ENCODE results near the gene EXOC8.

Gene EXOC8

DNA sequence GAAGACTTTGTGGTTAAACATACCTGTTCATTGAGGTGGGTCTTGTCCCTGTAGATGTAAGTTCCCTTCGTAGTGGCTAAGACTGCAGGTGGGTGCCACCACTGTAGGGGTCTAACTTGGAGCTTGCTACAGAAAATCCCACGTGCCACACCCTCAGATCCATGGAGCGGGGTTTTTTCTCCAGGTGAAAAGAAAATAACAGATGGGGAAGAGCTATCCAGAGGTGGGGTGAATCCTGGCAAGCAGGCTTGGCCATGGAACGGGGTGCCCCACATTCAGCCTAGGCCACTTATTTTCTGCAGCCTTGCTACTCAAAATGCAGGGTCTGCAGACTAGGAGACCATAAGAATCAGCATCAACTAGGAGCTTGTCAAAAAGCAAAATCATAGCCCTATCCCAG is 24.0 kb downstream of the EXOC8 start:
- no peak for DNase-seq (ENCODE audit: low spot score)

DNA sequence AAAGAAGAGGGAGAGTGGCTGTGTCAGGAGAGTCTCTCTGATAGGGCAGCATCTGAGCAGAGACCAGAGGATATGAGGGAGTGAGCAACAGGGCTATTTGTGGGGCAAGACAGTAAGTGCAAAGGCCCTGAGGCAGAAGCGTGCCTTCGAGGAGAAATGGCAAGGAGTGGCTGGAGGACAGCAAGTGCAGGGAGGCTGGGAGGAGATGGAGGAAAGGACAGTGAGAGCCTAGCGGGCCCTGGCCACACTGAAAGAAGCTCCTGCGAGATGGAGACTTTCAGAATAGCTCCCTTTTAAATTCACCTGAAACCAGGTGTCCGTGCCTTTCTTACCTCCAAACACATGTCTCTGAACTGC is 25.2 kb downstream of the EXOC8 start:
- no peak for DNase-seq (ENCODE audit: low spot score)

DNA sequence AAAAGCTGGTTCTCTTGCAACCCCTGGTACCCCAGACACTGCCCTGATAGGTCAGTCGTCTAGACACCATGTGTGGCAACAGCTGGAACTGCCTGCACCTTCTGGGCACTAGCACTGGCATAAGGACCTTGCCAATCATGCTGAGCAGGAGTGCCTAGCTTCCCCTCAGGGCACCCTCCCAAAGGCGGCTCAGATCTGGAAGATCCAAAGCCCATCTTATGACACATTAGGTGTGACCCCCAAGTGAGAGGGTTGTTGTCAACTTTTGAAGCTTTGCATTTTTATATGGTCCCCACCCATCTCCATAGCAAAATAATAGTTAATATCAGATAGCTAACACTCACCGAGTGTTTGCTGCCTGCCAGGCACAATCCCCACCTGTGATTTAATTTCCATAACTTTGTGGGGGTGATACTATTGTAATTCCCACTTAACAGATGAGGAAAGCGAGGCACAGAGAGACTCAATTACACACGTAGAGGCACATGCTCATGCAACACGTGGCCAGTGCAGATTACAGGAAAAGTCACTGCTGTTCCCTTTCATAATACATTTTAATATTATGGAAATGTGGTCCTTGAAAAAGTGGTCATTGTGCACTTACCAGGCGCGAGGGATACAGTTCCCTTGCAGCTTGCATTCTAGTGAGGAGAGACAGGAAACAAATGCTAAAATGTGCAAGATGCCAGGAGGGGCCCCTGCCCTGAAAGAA is 25.8 kb downstream of the EXOC8 start:
- no peak for DNase-seq (ENCODE audit: low spot score)

DNA sequence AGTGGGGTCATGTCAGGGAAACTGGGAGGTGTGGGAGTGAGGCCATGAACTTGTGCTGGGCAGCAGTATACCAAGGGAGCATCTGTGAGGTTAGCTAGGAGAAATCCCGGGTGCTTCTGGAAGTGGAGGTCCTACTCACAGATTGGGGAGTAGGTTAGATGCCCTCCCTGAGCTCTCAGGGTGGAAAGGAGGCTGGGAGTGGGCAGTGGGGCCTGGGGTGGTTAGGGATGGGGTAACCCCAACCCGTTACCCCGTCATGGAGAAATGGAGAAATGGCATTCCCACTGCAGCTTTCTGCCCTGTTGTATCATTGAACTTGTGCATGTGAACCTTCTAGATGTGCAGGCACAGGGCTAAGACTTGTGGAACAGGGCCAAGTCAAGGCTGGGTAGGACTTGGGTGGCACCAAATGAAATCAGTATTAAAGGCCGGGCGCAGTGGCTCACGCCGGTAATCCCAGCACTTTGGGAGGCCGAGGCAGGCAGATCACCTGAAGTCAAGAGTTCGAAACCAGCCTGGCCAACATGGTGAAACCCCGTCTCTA is 27.2 kb downstream of the EXOC8 start:
- no peak for DNase-seq (ENCODE audit: low spot score)

DNA sequence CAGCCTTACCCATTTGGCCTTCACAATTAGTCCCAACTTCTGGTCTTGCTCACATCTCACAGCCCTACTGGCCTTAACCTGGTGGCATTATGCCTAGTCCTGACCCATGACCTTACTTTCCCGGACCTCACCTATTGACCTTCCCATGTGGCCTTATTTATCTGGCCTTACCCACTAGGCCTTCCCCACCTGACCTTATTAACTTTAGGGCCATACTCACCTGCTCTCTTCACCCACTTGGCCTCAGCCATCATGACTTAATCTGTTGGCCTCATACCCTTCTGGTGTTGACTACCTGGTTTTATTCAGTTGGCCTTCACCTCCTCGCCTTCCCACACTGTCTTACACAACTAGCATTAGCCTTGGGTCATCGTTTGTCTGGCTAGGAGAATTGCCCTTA is 35.7 kb downstream of the EXOC8 start:
- no peak for DNase-seq (ENCODE audit: low spot score)

DNA sequence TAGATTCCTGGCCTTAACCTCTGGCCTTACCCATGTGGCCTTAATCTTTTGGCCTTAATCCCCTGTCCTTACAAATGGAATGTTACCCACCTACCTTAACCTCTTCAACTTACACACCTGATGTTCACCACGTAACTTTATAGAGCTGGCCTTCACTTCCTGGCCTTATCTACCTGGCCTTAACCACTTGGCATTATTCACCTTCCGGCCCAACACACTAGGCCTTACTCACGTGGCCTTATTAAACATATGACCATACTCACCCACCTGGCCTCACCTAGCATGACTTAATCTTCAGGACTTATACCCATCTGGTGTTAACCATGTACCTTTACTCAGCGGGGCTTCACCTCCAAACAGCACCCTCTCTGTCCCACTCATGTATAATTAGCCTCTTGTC is 41.7 kb downstream of the EXOC8 start:
- no peak for DNase-seq (ENCODE audit: low spot score)

DNA sequence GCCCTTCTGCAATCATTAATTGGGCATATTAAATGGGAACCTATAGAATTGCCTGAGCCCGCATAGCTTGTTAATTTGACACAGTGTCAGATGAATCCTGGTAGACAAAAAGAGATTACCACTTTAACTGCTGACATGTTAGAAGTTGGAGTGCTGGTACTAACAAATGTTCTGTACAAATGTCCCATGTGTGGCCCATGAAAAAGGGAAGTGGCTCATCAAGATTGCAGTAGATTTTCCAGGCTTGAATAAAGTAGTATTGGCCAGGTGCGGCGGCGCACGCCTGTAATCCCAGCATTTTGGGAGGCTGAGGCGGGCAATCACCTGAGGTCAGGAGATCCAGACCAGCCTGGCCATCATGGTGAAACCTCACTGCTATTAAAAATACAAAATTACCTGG is 51.0 kb downstream of the EXOC8 start:
- no peak for DNase-seq (ENCODE audit: low spot score)

DNA sequence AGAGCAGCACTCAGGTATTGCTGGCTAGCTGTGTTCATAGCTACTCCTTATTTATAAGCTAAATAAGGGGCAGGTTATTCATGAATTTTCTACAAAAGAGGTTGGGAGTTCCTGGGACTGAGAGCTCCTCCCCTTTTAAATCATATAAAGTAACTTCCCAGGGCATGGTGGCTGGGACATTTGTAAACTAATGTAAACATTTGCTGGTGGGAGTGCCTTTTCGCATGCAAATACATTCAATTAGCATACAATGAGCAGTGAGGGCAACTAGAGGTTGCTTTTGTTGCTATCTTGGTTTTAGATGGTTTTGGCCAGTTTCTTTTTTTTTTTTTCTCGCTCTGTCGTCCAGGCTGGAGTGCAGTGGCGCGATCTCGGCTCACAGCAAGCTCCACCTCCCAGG is 53.2 kb downstream of the EXOC8 start:
- no peak for DNase-seq (ENCODE audit: low spot score)

All from CD4-positive, alpha-beta T cell treated with Interleukin-15 for 4 hours (primary cell).